PC-3 (cell line): ENCODE measurements around the gene CLEC16A. TPM values are rescaled to one million over a fixed set of nuclear protein-coding genes. Genes with fewer than 3 reads are reported as not detected.

Source experiments
- ATAC-seq: fragments of 200-7000 bp; cut with Tn5 transposase; 2 replicates; pipeline ENCODE4 v1.9.1; 2020; ENCODE audit warnings: mild to moderate bottlenecking, moderate library complexity
- BruUV-seq: library from RNA; stranded (reverse); fragments of 400-500 nt; replicated peaks from 2 replicates; lab custom pipeline; 2021; lab: Mats Ljungman, UMichigan
- CTCF ChIA-PET: fragments of 300-600 bp; sonication (Branson Sonifier 250); formaldehyde crosslinking; loops from one replicate; lab custom pipeline; 2022; ENCODE audit warnings: antibody characterized with exemption; lab: Charles Lee
- POLR2A ChIA-PET: fragments of 300-600 bp; sonication (Branson Sonifier 250); formaldehyde crosslinking; loops from one replicate; lab custom pipeline; 2022; ENCODE audit warnings: antibody characterized with exemption; ENCODE audit not compliant: unreplicated experiment; lab: Charles Lee
- DNase-seq: peaks from one replicate; pipeline ENCODE4 v3.0.0-alpha.2; 2015
- H2AFZ ChIP-seq: fragments of 300-600 bp; sonication (generic); 2 replicates; pipeline ENCODE4 v1.6.0; 2016; ENCODE audit warnings: antibody characterized with exemption, low read length
- H3F3A ChIP-seq: fragments of 300-600 bp; sonication (generic); one replicate; pipeline ENCODE4 v1.6.0; 2017; ENCODE audit warnings: antibody characterized with exemption, low read length, control low read depth, mild to moderate bottlenecking; ENCODE audit not compliant: unreplicated experiment
- H3K27ac ChIP-seq: fragments of 300-600 bp; sonication (generic); 2 replicates; pipeline ENCODE4 v1.5.1; 2016; ENCODE audit warnings: mild to moderate bottlenecking, low read length
- H3K27me3 ChIP-seq: fragments of 300-600 bp; sonication (generic); 2 replicates; pipeline ENCODE4 v1.6.1; 2016; ENCODE audit warnings: low read length, mixed read lengths
- H3K36me3 ChIP-seq: fragments of 300-600 bp; sonication (generic); 2 replicates; pipeline ENCODE4 v1.6.1; 2016; ENCODE audit warnings: low read depth, mixed run types, low read length, mixed read lengths
- H3K4me1 ChIP-seq: fragments of 300-600 bp; sonication (generic); 2 replicates; pipeline ENCODE4 v1.5.1; 2016; ENCODE audit warnings: low read length; ENCODE audit not compliant: insufficient read depth
- H3K4me2 ChIP-seq: fragments of 300-600 bp; sonication (generic); 2 replicates; pipeline ENCODE4 v1.6.0; 2016; ENCODE audit warnings: low read length
- H3K4me3 ChIP-seq: fragments of 300-600 bp; sonication (generic); 2 replicates; pipeline ENCODE4 v1.5.1; 2016; ENCODE audit warnings: mild to moderate bottlenecking, low read length, mixed read lengths
- H3K79me2 ChIP-seq: fragments of 300-600 bp; sonication (generic); 2 replicates; pipeline ENCODE4 v1.6.1; 2017; ENCODE audit warnings: low read length, mixed read lengths
- H3K9ac ChIP-seq: fragments of 300-600 bp; sonication (generic); 2 replicates; pipeline ENCODE4 v1.6.0; 2016; ENCODE audit warnings: mild to moderate bottlenecking, low read length
- H3K9me2 ChIP-seq: fragments of 300-600 bp; sonication (generic); replicated peaks from 2 replicates; pipeline ENCODE4 v1.6.1; 2016; ENCODE audit warnings: mixed run types, low read length, mixed read lengths
- H3K9me3 ChIP-seq: fragments of 300-600 bp; sonication (generic); 2 replicates; pipeline ENCODE4 v1.6.1; 2016; ENCODE audit warnings: low read length, mixed read lengths
- H4K20me1 ChIP-seq: fragments of 300-600 bp; sonication (generic); 2 replicates; pipeline ENCODE4 v1.6.1; 2016; ENCODE audit warnings: low read length, mixed read lengths
- CTCF ChIP-seq: fragments of 300-600 bp; sonication (generic); conservative IDR thresholded peaks from 2 replicates; pipeline ENCODE4 v1.5.1; 2017; ENCODE audit warnings: antibody characterized with exemption, low read depth, mild to moderate bottlenecking, low read length
- EZH2 ChIP-seq: fragments of 300-600 bp; sonication (generic); IDR thresholded peaks from one replicate; pipeline ENCODE4 v1.6.1; 2017; ENCODE audit warnings: antibody characterized with exemption, mild to moderate bottlenecking, low read length; ENCODE audit not compliant: unreplicated experiment
- EZH2phosphoT487 ChIP-seq: fragments of 300-600 bp; sonication (generic); IDR thresholded peaks from 2 replicates; pipeline ENCODE4 v1.6.1; 2018; ENCODE audit warnings: mild to moderate bottlenecking, antibody characterized with exemption, low read length, borderline replicate concordance
- intact Hi-C: fragments of 100-400 bp; cut with micrococcal nuclease; formaldehyde crosslinking; loops from 2 replicates; pipeline ENCODE4 v1.9.0; 2023
- total RNA-seq: library from RNA; depleted of rRNA; stranded (reverse); fragments of >200 nt; gene quantifications from 2 replicates; pipeline ENCODE4 v1.2.3, GENCODE V29; 2014

The CLEC16A gene
- total RNA-seq, 1 experiment from 2014 or later = 9.5 TPM

GRCh38 chr16:11088074-11088730 lies 143.8 kb downstream of the CLEC16A start:
- no peaks in the 10 kb centered on the region for H3K27me3 ChIP-seq
- no peak for TF ChIP-seq CTCF
- no peak for TF ChIP-seq EZH2
- TF ChIP-seq EZH2phosphoT487 = no peak
- H3K79me2 ChIP-seq = no peaks in the 10 kb centered on the region
- no peaks in the 10 kb centered on the region for H3K9me2 ChIP-seq
- H3K4me2 ChIP-seq = no peak overlapping the region
- H3K4me1 ChIP-seq = peaks cover 11% of the 10 kb centered on the region
- no TSS peak for BruUV-seq
- H3F3A ChIP-seq = no peaks in the 10 kb centered on the region
- ATAC-seq (no peak), DNase-seq (no peak)
- no peak overlapping the region for H3K27ac ChIP-seq
- no peak overlapping the region for H3K4me3 ChIP-seq
- CTCF ChIA-PET = no interaction called here
- H3K9me3 ChIP-seq = no peaks in the 10 kb centered on the region
- intact Hi-C loops = no loop called here
- H3K36me3 ChIP-seq = no peaks in the 10 kb centered on the region
- POLR2A ChIA-PET = no interaction called here
- no peaks in the 10 kb centered on the region for H4K20me1 ChIP-seq
- no peak overlapping the region for H3K9ac ChIP-seq
- no peak overlapping the region for H2AFZ ChIP-seq

GRCh38 chr16:11088831-11089230 lies 144.5 kb downstream of the CLEC16A start:
- Histone ChIP-seq H2AFZ (no peak overlapping the region), H3K4me1 (peaks cover 16% of the 10 kb centered on the region), H3K27ac (no peak overlapping the region), H3K4me3 (no peak overlapping the region), H3K9me3 (no peaks in the 10 kb centered on the region), H3K9me2 (no peaks in the 10 kb centered on the region), H4K20me1 (no peaks in the 10 kb centered on the region), H3K9ac (no peak overlapping the region), H3K79me2 (no peaks in the 10 kb centered on the region), H3K36me3 (no peaks in the 10 kb centered on the region), H3K27me3 (no peaks in the 10 kb centered on the region), H3K4me2 (no peak overlapping the region), H3F3A (no peaks in the 10 kb centered on the region)
- DNase-seq (no peak), ATAC-seq (no peak)
- ChIA-PET CTCF (no interaction called here), POLR2A (no interaction called here)
- TF ChIP-seq EZH2phosphoT487 = no peak
- no peak for TF ChIP-seq EZH2
- TF ChIP-seq CTCF = no peak
- intact Hi-C loops = no loop called here
- no TSS peak for BruUV-seq

GRCh38 chr16:11089504-11090124 lies 145.2 kb downstream of the CLEC16A start:
- TF ChIP-seq EZH2phosphoT487 = no peak
- TF ChIP-seq CTCF = no peak
- no peak for TF ChIP-seq EZH2
- CTCF ChIA-PET = no interaction called here
- no peak overlapping the region for H3K4me3 ChIP-seq
- POLR2A ChIA-PET = no interaction called here
- peaks cover 16% of the 10 kb centered on the region; the same call in 1 of the 2 replicates for H3K4me1 ChIP-seq
- H3K27ac ChIP-seq = no peak overlapping the region
- ATAC-seq = no peak
- no peak overlapping the region for H3K9ac ChIP-seq
- no peaks in the 10 kb centered on the region for H3K79me2 ChIP-seq
- H3K9me2 ChIP-seq = no peaks in the 10 kb centered on the region
- H2AFZ ChIP-seq = no peak overlapping the region
- no peaks in the 10 kb centered on the region for H4K20me1 ChIP-seq
- intact Hi-C loops = no loop called here
- H3K36me3 ChIP-seq = no peaks in the 10 kb centered on the region
- no TSS peak for BruUV-seq
- H3F3A ChIP-seq = no peaks in the 10 kb centered on the region
- no peaks in the 10 kb centered on the region for H3K9me3 ChIP-seq
- no peaks in the 10 kb centered on the region for H3K27me3 ChIP-seq
- no peak for DNase-seq
- H3K4me2 ChIP-seq = no peak overlapping the region
